ENCODE measurements around the gene POU2F3. TPM values are rescaled to one million over a fixed set of nuclear protein-coding genes. Genes with fewer than 3 reads are reported as not detected.

Gene POU2F3
- total RNA-seq, 1 donor from 2014 or later = 0.98 TPM

DNA sequence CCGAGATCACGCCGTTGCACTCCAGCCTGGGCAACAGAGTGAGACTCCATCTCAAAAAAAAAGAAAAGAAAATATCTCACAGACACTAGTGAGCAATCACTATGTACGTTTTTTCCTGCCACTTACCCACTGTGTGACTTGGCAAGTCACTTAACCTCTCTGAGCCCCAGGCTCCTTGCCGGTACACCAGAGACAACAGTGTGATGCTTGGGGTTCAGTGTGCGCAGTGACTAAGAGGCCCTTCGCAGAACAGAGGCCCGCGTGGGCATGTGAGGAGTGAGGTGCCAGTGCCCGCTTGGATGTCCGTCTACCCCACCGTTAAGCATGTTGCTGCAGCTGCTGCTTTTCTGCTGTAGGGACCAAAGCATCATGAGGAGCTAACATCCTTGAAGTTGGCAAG, 22.4 kb upstream of the POU2F3 start:
- Mint-ChIP-seq H3K4me1 (peaks cover 4% of the 10 kb centered on the region), H3K36me3 (no peaks in the 10 kb centered on the region), H3K27ac (no peak overlapping the region), H3K4me3 (no peak overlapping the region), H3K27me3 (ENCODE audit: low read depth) (peaks cover 19% of the 10 kb centered on the region), H3K9me3 (no peaks in the 10 kb centered on the region)
- TF ChIP-seq, protein P1, sequence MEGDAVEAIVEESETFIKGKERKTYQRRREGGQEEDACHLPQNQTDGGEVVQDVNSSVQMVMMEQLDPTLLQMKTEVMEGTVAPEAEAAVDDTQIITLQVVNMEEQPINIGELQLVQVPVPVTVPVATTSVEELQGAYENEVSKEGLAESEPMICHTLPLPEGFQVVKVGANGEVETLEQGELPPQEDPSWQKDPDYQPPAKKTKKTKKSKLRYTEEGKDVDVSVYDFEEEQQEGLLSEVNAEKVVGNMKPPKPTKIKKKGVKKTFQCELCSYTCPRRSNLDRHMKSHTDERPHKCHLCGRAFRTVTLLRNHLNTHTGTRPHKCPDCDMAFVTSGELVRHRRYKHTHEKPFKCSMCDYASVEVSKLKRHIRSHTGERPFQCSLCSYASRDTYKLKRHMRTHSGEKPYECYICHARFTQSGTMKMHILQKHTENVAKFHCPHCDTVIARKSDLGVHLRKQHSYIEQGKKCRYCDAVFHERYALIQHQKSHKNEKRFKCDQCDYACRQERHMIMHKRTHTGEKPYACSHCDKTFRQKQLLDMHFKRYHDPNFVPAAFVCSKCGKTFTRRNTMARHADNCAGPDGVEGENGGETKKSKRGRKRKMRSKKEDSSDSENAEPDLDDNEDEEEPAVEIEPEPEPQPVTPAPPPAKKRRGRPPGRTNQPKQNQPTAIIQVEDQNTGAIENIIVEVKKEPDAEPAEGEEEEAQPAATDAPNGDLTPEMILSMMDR (IDR thresholded peaks at IDR 0.05; ENCODE audit: unreplicated experiment) = no peak
- DNase-seq (ENCODE audit: low spot score in 2 of 2, unreplicated experiment in 2 of 2) = no peak

DNA sequence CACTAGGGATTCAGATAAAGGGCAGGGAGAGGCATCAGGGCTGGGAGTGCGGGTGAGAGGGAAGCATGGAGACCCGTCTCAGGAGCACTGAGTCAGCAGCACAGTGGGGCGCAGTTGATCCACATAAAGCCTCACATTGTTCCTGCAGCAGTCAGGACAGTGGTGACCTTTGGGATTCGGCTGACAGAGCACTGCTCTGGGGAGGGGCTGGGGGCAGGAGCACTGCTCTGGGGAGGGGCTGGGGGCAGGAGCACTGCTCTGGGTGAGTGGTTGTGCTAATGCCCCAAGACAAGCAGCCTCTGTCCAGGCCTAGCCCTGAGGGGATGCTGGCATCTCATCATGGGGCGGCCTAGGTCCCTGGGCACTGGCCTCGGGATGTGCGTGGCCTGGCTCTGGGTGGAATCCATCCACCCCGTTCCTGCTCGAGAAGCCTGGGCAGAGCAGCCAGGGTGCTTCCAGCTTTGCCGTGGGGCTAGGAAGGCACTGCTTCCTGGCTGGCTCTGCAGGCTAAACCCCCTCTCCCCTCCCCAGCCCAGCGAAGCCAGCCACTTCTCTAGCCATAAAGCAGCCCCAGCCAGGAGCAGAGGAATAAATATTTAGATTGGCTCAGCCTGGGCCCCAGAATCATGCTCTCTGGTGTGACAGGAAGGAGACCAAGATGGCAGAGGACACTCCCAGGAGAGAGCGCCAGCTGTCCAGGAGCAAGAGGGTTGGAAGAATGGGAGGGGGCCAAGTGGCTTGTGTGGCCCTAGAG, 21.8 kb upstream of the POU2F3 start:
- no peak overlapping the region for H3K27ac Mint-ChIP-seq
- H3K4me1 Mint-ChIP-seq = peaks cover 4% of the 10 kb centered on the region
- H3K9me3 Mint-ChIP-seq = no peaks in the 10 kb centered on the region
- TF ChIP-seq, protein P1 (IDR thresholded peaks at IDR 0.05; ENCODE audit: unreplicated experiment) = no peak
- DNase-seq (ENCODE audit: low spot score in 2 of 2, unreplicated experiment in 2 of 2) = no peak
- H3K4me3 Mint-ChIP-seq = no peak overlapping the region
- no peaks in the 10 kb centered on the region for H3K36me3 Mint-ChIP-seq
- peaks cover 15% of the 10 kb centered on the region for H3K27me3 Mint-ChIP-seq (ENCODE audit: low read depth)

DNA sequence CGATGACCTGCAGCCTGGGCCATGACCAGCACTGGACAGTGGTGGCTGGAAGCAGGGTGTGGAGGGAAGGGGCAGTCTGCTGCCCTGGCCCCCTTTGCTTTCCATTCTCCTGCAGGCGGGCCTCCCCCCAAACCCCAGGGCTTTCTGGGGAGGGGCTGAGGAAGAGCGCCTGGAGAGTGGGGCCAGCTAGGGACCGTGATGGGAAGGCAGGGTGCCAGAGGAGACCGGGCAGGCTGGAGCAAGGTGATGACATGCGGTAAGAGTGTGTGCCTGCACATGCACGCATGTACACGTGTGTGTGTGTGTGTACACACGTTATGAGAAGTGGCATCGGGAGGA, 21.3 kb upstream of the POU2F3 start:
- Mint-ChIP-seq H3K4me1 (peaks cover 4% of the 10 kb centered on the region), H3K4me3 (no peak overlapping the region), H3K9me3 (no peaks in the 10 kb centered on the region), H3K36me3 (no peaks in the 10 kb centered on the region), H3K27me3 (ENCODE audit: low read depth) (peaks cover 10% of the 10 kb centered on the region), H3K27ac (no peak overlapping the region)
- no peak for DNase-seq (ENCODE audit: low spot score in 2 of 2, unreplicated experiment in 2 of 2)
- TF ChIP-seq, protein P1 (IDR thresholded peaks at IDR 0.05; ENCODE audit: unreplicated experiment) = no peak

DNA sequence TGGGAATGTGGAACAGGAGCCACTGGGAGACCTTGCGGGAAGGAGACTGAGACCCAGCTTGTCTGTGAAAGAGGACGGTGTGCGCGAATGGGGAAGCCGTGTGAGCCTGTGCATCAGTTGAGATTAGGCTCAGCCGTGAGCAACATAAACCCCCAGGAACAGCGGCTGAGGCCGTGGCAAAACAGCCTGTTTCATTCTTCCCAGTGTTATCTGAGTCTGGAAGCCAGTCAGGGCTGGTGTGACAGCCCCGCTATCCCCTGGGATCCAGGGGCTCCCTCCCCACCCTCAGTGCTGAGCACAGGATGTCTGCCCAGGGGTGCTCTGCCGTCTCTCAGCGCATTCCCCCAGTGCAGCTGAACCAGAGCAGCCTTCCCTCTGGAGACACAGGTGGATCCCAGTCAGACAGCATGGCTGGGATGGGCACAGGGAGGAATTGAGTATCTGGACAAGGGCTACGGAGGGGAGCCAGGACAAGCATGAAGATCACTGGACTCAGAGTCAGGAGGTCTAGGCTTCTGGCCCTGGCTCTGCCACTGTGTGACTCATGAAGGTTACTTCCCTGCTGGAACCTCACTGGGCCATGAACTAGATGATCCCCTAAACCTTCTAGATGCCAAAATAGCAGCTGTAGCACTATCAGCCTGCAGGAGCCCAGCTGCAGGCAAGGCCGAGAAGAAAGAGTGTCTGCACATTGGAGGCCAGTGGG, 20.6 kb upstream of the POU2F3 start:
- DNase-seq (ENCODE audit: low spot score in 2 of 2, unreplicated experiment in 2 of 2) = no peak
- TF ChIP-seq, protein P1 (IDR thresholded peaks at IDR 0.05; ENCODE audit: unreplicated experiment) = no peak
- H3K27ac Mint-ChIP-seq = no peak overlapping the region
- no peak overlapping the region for H3K4me3 Mint-ChIP-seq
- H3K27me3 Mint-ChIP-seq (ENCODE audit: low read depth) = peaks cover 3% of the 10 kb centered on the region
- H3K36me3 Mint-ChIP-seq = no peaks in the 10 kb centered on the region
- H3K9me3 Mint-ChIP-seq = no peaks in the 10 kb centered on the region
- peaks cover 4% of the 10 kb centered on the region for H3K4me1 Mint-ChIP-seq

DNA sequence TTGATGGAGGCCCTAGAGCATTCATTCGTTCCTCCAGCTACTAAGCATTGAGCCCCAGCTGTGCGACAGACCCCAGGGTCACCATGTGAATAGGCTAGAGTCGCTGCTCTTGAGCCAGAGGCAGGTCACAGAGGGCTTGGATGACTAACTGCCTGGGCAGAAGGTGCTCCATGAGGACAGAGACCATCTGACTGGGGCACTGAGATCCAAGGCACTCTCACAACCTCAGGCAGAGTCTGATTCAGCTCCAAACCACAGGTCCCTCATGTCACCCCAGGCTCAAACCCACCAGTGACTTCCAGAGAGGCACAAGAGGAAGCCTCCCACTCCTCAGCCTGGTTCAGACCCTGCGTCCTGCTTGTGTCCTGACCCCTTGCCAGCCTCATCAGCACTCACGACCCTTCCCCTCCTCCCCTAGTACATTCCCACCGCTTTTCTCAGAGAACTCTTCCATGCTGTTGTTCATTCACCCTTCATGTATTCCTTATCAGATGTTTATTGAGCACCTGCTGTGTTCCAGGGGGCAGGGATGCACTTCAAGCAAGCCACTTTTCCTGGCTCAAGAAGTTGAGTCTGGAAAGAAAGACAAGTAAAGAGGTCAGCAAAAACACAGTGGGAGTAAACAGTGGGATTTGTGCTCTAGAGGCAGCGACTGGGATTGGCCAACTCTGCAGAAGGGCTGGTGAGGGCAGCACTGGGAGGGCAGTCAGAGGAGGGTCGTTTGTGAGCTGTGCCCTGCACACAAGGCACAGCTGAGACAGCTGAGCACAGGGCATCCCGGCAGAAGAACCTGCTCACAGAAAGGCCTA, 19.8 kb upstream of the POU2F3 start:
- DNase-seq (ENCODE audit: low spot score in 2 of 2, unreplicated experiment in 2 of 2) = no peak
- no peaks in the 10 kb centered on the region for H3K27me3 Mint-ChIP-seq (ENCODE audit: low read depth)

More for the DNA sequence above, 19.8 kb upstream of the POU2F3 start:
- TF ChIP-seq, protein P1 (IDR thresholded peaks at IDR 0.05; ENCODE audit: unreplicated experiment) = no peak
- no peak overlapping the region for H3K4me3 Mint-ChIP-seq
- no peaks in the 10 kb centered on the region for H3K9me3 Mint-ChIP-seq
- H3K36me3 Mint-ChIP-seq = no peaks in the 10 kb centered on the region
- no peak overlapping the region for H3K27ac Mint-ChIP-seq
- peaks cover 11% of the 10 kb centered on the region for H3K4me1 Mint-ChIP-seq
